ENCODE results near the gene NDE1. TPM values are rescaled to one million over a fixed set of nuclear protein-coding genes. Genes with fewer than 3 reads are reported as not detected.

Gene NDE1
- total and polyA plus RNA-seq, 2 of the 8 experiments (the other 6 are each of a cell fraction or from before 2014, with no cell fraction given): 13.3 to 41.3 TPM

GRCh38 chr16:15610369-15610871 is 39.6 kb upstream of the NDE1 start (continued):
- no peak for TF ChIP-seq CREB1 (IDR thresholded peaks at IDR 0.05)

Measured in H1 (cell line).